Keratinocyte (primary cell): ENCODE measurements around the gene MGMT. TPM values are rescaled to one million over a fixed set of nuclear protein-coding genes. Genes with fewer than 3 reads are reported as not detected.

Experiments
- DNase-seq: peaks from one replicate; pipeline ENCODE4 v3.0.0-alpha.2; 2011; ENCODE audit warnings: low read depth, missing footprints, low spot score
- FAIRE-seq: peaks from 2 replicates; lab custom pipeline; 2011; peaks lifted over from hg19 to GRCh38; lab: Jason Lieb, UNC
- H2AFZ ChIP-seq: 2 replicates; pipeline ENCODE4 v1.6.0; 2012; ENCODE audit warnings: low read length, control low read depth, inconsistent platforms; ENCODE audit not compliant: control insufficient read depth
- H3K27ac ChIP-seq: 2 replicates; pipeline ENCODE4 v1.5.1; 2011; ENCODE audit warnings: low read length; ENCODE audit not compliant: control insufficient read depth, insufficient read depth
- H3K27me3 ChIP-seq: 3 replicates; pipeline ENCODE4 v1.6.0; 2011; ENCODE audit warnings: low read length; ENCODE audit not compliant: control insufficient read depth, insufficient read depth; ENCODE audit errors: extremely low read depth
- H3K36me3 ChIP-seq, 2 experiments: 2 replicates in 1 of 2; 3 replicates in 1 of 2; pipeline ENCODE4 v1.5.1; 2011; ENCODE audit warnings: low read length in 2 of 2, mild to moderate bottlenecking in 1 of 2; ENCODE audit not compliant: control insufficient read depth in 2 of 2, insufficient read depth in 2 of 2; ENCODE audit errors: extremely low read depth in 1 of 2
- H3K4me1 ChIP-seq: 3 replicates; pipeline ENCODE4 v1.5.1; 2011; ENCODE audit warnings: low read length; ENCODE audit not compliant: control insufficient read depth, insufficient read depth; ENCODE audit errors: extremely low read depth
- H3K4me2 ChIP-seq: 3 replicates; pipeline ENCODE4 v1.6.0; 2011; ENCODE audit warnings: low read depth, low read length; ENCODE audit not compliant: control insufficient read depth, insufficient read depth; ENCODE audit errors: extremely low read depth
- H3K4me3 ChIP-seq, 3 experiments: fragments of 200-600 bp in 1 of 3; sonication (generic) in 1 of 3; 2 replicates in 2 of 3; 3 replicates in 1 of 3; pipeline ENCODE4 v1.5.1; 2011 to 2016; ENCODE audit warnings: low read length in 3 of 3, mild to moderate bottlenecking in 3 of 3, control low read depth in 2 of 3, inconsistent platforms in 1 of 3, low read depth in 1 of 3, mixed read lengths in 1 of 3, mixed run types in 1 of 3, moderate library complexity in 1 of 3; ENCODE audit not compliant: control insufficient read depth in 2 of 3, insufficient read depth in 2 of 3; ENCODE audit errors: extremely low read depth in 1 of 3
- H3K79me2 ChIP-seq: 2 replicates; pipeline ENCODE4 v1.6.0; 2012; ENCODE audit warnings: low read length; ENCODE audit not compliant: control insufficient read depth, insufficient read depth
- H3K9ac ChIP-seq: 3 replicates; pipeline ENCODE4 v1.6.0; 2011; ENCODE audit warnings: low read length; ENCODE audit not compliant: control insufficient read depth, insufficient read depth; ENCODE audit errors: extremely low read depth
- H3K9me1 ChIP-seq: 3 replicates; pipeline ENCODE4 v1.6.0; 2011; ENCODE audit warnings: low read length; ENCODE audit not compliant: control insufficient read depth, insufficient read depth; ENCODE audit errors: extremely low read depth
- H3K9me3 ChIP-seq: 2 replicates; pipeline ENCODE4 v1.5.1; 2012; ENCODE audit warnings: low read depth, low read length; ENCODE audit not compliant: control insufficient read depth
- H4K20me1 ChIP-seq: 3 replicates; pipeline ENCODE4 v1.6.0; 2011; ENCODE audit warnings: low read length; ENCODE audit not compliant: control insufficient read depth, insufficient read depth; ENCODE audit errors: extremely low read depth
- EZH2 ChIP-seq: IDR thresholded peaks from one replicate; pipeline ENCODE4 v1.6.1; 2012; ENCODE audit warnings: inconsistent platforms, mild to moderate bottlenecking, low read length, moderate library complexity
- dilution Hi-C: fragments of 300-500 bp; cut with MboI; formaldehyde crosslinking; loops from one replicate; pipeline ENCODE4 v1.7.0; 2020; ENCODE audit warnings: low sequenced_read_pairs; ENCODE audit not compliant: extremely low pct_ligation_motif_present
- polyA plus RNA-seq, 5 experiments: library from polyadenylated mRNA; depleted of rRNA in 3 of 5; stranded (reverse) in 3 of 5; stranded (forward) in 1 of 5; unstranded in 1 of 5; fragments of >200 nt; gene quantifications; 1 replicate in 1 of 5; 2 replicates in 3 of 5; 3 replicates in 1 of 5; pipeline versions ENCODE4 v1.2.1 to v1.2.3, GENCODE V29; 2011 to 2012; ENCODE audit warnings: missing spikeins in 2 of 5, low read depth in 1 of 5, low replicate concordance in 1 of 5
- TF ChIP-seq, protein P1 (sequence below), 3 experiments: IDR thresholded peaks in 1 of 3; conservative IDR thresholded peaks in 1 of 3; optimal IDR thresholded peaks in 1 of 3; 2 replicates in 2 of 3; 3 replicates in 1 of 3; pipeline versions ENCODE3 to v1.5.1; 2011; ENCODE audit warnings: low read length in 3 of 3, mild to moderate bottlenecking in 3 of 3, moderate library complexity in 2 of 3, control low read depth in 1 of 3, inconsistent platforms in 1 of 3; ENCODE audit not compliant: insufficient read depth in 2 of 3; ENCODE audit errors: extremely low read depth in 1 of 3

Gene MGMT
- polyA plus RNA-seq, 1 donor (not counting 4 experiments of a cell fraction or from before 2014, with no cell fraction given) = 15.2 TPM

DNA sequence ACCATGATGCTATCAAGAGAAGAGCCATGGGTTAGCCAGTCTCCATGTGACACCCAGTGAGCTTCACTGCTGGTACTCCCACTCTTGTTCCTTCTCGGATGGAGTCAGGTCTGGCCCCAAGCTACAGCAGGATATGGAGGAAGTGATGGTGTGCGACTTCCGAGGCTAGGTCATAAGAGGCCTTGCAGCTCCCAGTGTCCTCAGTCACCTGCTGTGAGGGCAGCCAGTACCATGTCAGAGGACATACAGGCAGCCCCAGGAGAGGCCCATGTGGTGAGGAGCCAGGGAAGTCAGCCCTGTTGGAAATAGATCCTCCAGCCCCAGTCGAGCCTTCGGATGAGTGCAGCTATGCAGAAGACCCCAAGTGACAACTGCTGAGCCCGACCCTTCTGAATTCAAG lies 260.0 kb downstream of the MGMT start:
- Histone ChIP-seq H3K27me3 (no peaks in the 10 kb centered on the region), H3K9ac (no peak overlapping the region), H3K4me1 (no peaks in the 10 kb centered on the region), H3K9me3 (peaks cover 4% of the 10 kb centered on the region), H3K27ac (no peak overlapping the region), H2AFZ (no peak overlapping the region), H3K79me2 (no peaks in the 10 kb centered on the region), H3K4me3 (no peak overlapping the region), H4K20me1 (no peaks in the 10 kb centered on the region), H3K4me2 (no peak overlapping the region), H3K36me3 (peaks cover 0 to 2% of the 10 kb centered on the region in 2 experiments), H3K9me1 (no peaks in the 10 kb centered on the region)
- DNase-seq (no peak), FAIRE-seq (no peak)
- no peak for TF ChIP-seq EZH2
- TF ChIP-seq, protein P1, sequence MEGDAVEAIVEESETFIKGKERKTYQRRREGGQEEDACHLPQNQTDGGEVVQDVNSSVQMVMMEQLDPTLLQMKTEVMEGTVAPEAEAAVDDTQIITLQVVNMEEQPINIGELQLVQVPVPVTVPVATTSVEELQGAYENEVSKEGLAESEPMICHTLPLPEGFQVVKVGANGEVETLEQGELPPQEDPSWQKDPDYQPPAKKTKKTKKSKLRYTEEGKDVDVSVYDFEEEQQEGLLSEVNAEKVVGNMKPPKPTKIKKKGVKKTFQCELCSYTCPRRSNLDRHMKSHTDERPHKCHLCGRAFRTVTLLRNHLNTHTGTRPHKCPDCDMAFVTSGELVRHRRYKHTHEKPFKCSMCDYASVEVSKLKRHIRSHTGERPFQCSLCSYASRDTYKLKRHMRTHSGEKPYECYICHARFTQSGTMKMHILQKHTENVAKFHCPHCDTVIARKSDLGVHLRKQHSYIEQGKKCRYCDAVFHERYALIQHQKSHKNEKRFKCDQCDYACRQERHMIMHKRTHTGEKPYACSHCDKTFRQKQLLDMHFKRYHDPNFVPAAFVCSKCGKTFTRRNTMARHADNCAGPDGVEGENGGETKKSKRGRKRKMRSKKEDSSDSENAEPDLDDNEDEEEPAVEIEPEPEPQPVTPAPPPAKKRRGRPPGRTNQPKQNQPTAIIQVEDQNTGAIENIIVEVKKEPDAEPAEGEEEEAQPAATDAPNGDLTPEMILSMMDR (optimal IDR thresholded peaks at IDR 0.05 in 1 of 3, IDR thresholded peaks at IDR 0.05 in 1 of 3, conservative IDR thresholded peaks at IDR 0.05 in 1 of 3; ENCODE audit: extremely low read depth in 1 of 3, insufficient read depth in 2 of 3, low read length in 3 of 3) = no peak
- dilution Hi-C loops = no loop called here

DNA sequence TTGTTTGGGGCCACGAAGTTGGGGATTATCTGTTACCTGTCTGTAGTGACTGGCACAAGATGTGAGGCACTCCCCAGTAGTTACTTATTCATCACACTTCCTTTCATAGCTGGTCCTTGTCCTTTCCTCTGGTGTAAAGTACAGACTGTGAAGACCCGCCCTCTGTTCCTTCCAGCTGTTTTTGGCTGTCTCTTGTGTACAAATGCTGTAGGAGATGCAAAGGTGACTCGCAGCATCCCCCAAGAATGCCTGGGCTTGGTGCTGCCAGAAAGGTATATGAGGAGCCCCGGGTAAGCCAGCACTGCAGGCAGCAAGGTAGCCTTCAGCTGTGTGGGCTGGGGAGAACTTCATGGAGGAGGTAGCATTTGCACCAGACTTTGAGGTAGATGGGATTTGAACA lies 260.5 kb downstream of the MGMT start:
- Histone ChIP-seq H3K36me3 (peaks cover 0 to 2% of the 10 kb centered on the region in 2 experiments), H3K4me1 (no peaks in the 10 kb centered on the region), H3K27ac (no peak overlapping the region), H3K4me2 (no peak overlapping the region), H3K79me2 (no peaks in the 10 kb centered on the region), H3K27me3 (no peaks in the 10 kb centered on the region), H3K4me3 (no peak overlapping the region), H3K9ac (no peak overlapping the region), H3K9me1 (no peaks in the 10 kb centered on the region), H3K9me3 (peaks cover 4% of the 10 kb centered on the region), H4K20me1 (no peaks in the 10 kb centered on the region), H2AFZ (no peak overlapping the region)
- DNase-seq = no peak
- TF ChIP-seq EZH2 = no peak
- TF ChIP-seq, protein P1 (optimal IDR thresholded peaks at IDR 0.05 in 1 of 3, IDR thresholded peaks at IDR 0.05 in 1 of 3, conservative IDR thresholded peaks at IDR 0.05 in 1 of 3; ENCODE audit: extremely low read depth in 1 of 3, insufficient read depth in 2 of 3, low read length in 3 of 3) = no peak
- dilution Hi-C loops = no loop called here
- FAIRE-seq = no peak
